ENCODE data around the gene KRT7. TPM values are rescaled to one million over a fixed set of nuclear protein-coding genes. Genes with fewer than 3 reads are reported as not detected.
"Not testable (repeated sequence)": the region's sequence is repeated elsewhere in the genome, so short reads cannot be mapped to it uniquely, and the experiment has no call there.

KRT7 gene
- polyA plus RNA-seq, 1 of the 3 experiments (the other 2 are of a cell fraction), result 5.4 TPM

DNA sequence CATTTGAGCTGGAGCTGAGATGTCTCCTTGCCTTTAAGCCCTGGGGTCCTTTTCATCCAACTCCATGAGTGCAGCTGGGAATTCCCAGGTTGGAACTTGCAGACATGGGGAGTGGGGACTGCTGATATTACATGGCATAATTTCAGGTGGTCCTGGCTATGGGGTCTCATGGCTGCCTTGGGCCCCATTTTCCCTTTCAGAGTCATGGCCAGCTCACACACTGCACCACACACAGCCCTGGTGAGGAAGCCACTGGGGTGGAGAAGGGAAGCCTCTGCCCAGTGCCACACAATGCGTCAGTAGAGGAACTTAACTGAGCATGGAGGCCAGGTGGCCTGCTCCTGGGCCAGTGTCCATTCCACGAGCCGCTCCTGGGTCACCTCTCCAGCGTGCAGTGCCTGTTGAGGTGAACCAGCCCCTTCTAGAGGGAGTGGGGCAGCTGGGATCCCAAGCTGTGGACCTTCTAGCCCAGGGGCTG lies 24.1 kb downstream of the KRT7 start:
- Histone ChIP-seq H3K9ac (no peak overlapping the region), H3K79me2 (ENCODE audit: insufficient read depth) (no peaks in the 10 kb centered on the region), H3F3A (replicated peaks; ENCODE audit: insufficient read depth) (peaks cover 7% of the 10 kb centered on the region), H3K4me2 (no peak overlapping the region), H3K27ac (ENCODE audit: low read depth in 2 of 2, low read length in 1 of 2) (no peak overlapping the region), H2AFZ (ENCODE audit: low read depth) (no peak overlapping the region), H4K20me1 (ENCODE audit: insufficient read depth) (no peaks in the 10 kb centered on the region), H3K9me3 (no peaks in the 10 kb centered on the region), H3K4me1 (ENCODE audit: control insufficient read depth in 1 of 2, insufficient read depth in 2 of 2, low read depth in 1 of 2, low read length in 1 of 2) (peaks cover 3 to 16% of the 10 kb centered on the region in 2 experiments; a peak in 3 of 4 replicates), H3K27me3 (ENCODE audit: insufficient read depth) (no peaks in the 10 kb centered on the region), H3K9me2 (no peaks in the 10 kb centered on the region), H3K36me3 (replicated peaks in 1 of 2; ENCODE audit: control insufficient read depth in 1 of 2, insufficient read depth in 2 of 2, low read length in 1 of 2) (no peaks in the 10 kb centered on the region), H3K4me3 (ENCODE audit: low read depth in 2 of 2, low read length in 1 of 2) (no peak overlapping the region)
- TF ChIP-seq, protein P1, sequence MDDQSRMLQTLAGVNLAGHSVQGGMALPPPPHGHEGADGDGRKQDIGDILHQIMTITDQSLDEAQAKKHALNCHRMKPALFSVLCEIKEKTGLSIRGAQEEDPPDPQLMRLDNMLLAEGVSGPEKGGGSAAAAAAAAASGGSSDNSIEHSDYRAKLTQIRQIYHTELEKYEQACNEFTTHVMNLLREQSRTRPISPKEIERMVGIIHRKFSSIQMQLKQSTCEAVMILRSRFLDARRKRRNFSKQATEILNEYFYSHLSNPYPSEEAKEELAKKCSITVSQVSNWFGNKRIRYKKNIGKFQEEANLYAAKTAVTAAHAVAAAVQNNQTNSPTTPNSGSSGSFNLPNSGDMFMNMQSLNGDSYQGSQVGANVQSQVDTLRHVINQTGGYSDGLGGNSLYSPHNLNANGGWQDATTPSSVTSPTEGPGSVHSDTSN (IDR thresholded peaks at IDR 0.05), result no peak
- TF ChIP-seq NFIC (IDR thresholded peaks at IDR 0.05; ENCODE audit: borderline replicate concordance) (no peak), FOXJ3 (CRISPR knock-in tag; IDR thresholded peaks at IDR 0.05) (no peak), POLR2AphosphoS5 (IDR thresholded peaks at IDR 0.05; ENCODE audit: low read depth, low read length) (no peak), TEAD4 (IDR thresholded peaks at IDR 0.05; ENCODE audit: borderline replicate concordance, insufficient read depth) (no peak), RXRA (IDR thresholded peaks at IDR 0.05; ENCODE audit: borderline replicate concordance, low read depth) (no peak)
- TF ChIP-seq, protein P2, sequence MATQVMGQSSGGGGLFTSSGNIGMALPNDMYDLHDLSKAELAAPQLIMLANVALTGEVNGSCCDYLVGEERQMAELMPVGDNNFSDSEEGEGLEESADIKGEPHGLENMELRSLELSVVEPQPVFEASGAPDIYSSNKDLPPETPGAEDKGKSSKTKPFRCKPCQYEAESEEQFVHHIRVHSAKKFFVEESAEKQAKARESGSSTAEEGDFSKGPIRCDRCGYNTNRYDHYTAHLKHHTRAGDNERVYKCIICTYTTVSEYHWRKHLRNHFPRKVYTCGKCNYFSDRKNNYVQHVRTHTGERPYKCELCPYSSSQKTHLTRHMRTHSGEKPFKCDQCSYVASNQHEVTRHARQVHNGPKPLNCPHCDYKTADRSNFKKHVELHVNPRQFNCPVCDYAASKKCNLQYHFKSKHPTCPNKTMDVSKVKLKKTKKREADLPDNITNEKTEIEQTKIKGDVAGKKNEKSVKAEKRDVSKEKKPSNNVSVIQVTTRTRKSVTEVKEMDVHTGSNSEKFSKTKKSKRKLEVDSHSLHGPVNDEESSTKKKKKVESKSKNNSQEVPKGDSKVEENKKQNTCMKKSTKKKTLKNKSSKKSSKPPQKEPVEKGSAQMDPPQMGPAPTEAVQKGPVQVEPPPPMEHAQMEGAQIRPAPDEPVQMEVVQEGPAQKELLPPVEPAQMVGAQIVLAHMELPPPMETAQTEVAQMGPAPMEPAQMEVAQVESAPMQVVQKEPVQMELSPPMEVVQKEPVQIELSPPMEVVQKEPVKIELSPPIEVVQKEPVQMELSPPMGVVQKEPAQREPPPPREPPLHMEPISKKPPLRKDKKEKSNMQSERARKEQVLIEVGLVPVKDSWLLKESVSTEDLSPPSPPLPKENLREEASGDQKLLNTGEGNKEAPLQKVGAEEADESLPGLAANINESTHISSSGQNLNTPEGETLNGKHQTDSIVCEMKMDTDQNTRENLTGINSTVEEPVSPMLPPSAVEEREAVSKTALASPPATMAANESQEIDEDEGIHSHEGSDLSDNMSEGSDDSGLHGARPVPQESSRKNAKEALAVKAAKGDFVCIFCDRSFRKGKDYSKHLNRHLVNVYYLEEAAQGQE (IDR thresholded peaks at IDR 0.05; ENCODE audit: low read depth, low read length), result no peak
- CTCF ChIA-PET, result interaction anchor here (1.0 to 6.8 kb wide), 5 partner anchors 12 to 69 kb away, joined by 3 to 42 read pairs (median 5); no protein-coding TSS in a partner anchor
- POLR2A ChIA-PET, result no interaction called here
- no peak for DNase-seq
- WGBS (ENCODE audit: low lambda C conversion rate), result no CpG with 5 or more reads among the region's 4 CpGs

DNA sequence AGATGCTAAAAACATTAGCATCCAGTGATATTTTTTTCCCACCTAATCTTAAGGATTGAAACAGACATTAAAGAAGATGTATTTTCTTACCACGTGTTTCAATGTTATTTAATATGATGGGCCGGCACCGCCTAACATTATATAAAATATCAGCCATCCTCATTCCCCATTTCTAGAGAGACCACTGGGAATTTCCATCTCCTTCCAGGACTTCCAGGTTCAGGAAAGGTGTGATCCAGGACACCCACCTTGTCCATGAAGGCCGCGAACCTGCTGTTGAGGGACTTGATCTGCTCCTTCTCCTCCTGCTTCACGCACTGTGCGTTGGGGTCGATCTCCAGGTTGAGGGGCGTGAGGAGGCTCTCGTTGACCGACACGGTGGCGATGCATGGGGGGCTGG lies 24.9 kb downstream of the KRT7 start:
- H3K27me3 ChIP-seq (ENCODE audit: insufficient read depth); H4K20me1 ChIP-seq (ENCODE audit: insufficient read depth); H3K9me2 ChIP-seq; DNase-seq; H3K9ac ChIP-seq; H2AFZ ChIP-seq (ENCODE audit: low read depth); H3K9me3 ChIP-seq; H3K27ac ChIP-seq (ENCODE audit: low read depth in 2 of 2, low read length in 1 of 2); H3K36me3 ChIP-seq (replicated peaks in 1 of 2; ENCODE audit: control insufficient read depth in 1 of 2, insufficient read depth in 2 of 2, low read length in 1 of 2); POLR2A ChIA-PET; H3K4me2 ChIP-seq; H3F3A ChIP-seq (replicated peaks; ENCODE audit: insufficient read depth); H3K4me3 ChIP-seq (ENCODE audit: low read depth in 2 of 2, low read length in 1 of 2); H3K79me2 ChIP-seq (ENCODE audit: insufficient read depth): not testable (repeated sequence)
- CTCF ChIA-PET, result interaction anchor here (1.0 to 6.8 kb wide), 12 partner anchors 15 to 232 kb away, joined by 3 to 42 read pairs (median 4); no protein-coding TSS in a partner anchor
- 84% methylated on average over 13 of the region's 13 CpGs for WGBS (ENCODE audit: low lambda C conversion rate)
- peaks cover 3 to 16% of the 10 kb centered on the region in 2 experiments; a peak in 3 of 4 replicates for H3K4me1 ChIP-seq (ENCODE audit: control insufficient read depth in 1 of 2, insufficient read depth in 2 of 2, low read depth in 1 of 2, low read length in 1 of 2)

Data from SK-N-SH (cell line).